K562 (cell line): Measurements from ENCODE around the gene S100A1. TPM values are rescaled to one million over a fixed set of nuclear protein-coding genes. Genes with fewer than 3 reads are reported as not detected.

Experiments used
- CEBPB ChIP-seq: fragments of 450-650 bp; IDR thresholded peaks from 2 replicates; pipeline ENCODE4 v1.6.1; 2016; ENCODE audit warnings: missing genetic modification characterization, missing compliant biosample characterization
- CXXC5 ChIP-seq: fragments of 250-450 bp; sonication (Bioruptor Pico); IDR thresholded peaks from 2 replicates; pipeline ENCODE4 v1.8.0; 2022; ENCODE audit warnings: inconsistent platforms, mild to moderate bottlenecking, moderate library complexity
- ELF2 ChIP-seq: fragments of 250-450 bp; sonication (Bioruptor Pico); IDR thresholded peaks from 2 replicates; pipeline ENCODE4 v1.5.0; 2021; ENCODE audit warnings: mild to moderate bottlenecking
- HNRNPLL ChIP-seq: fragments of 200-400 bp; formaldehyde crosslinking; IDR thresholded peaks from 2 replicates; pipeline ENCODE4 v1.6.1; 2017; ENCODE audit warnings: low read length, low read depth, mild to moderate bottlenecking; ENCODE audit not compliant: poor library complexity, severe bottlenecking
- ILF3 ChIP-seq: fragments of 450-650 bp; IDR thresholded peaks from 2 replicates; pipeline ENCODE4 v1.6.1; 2018; ENCODE audit warnings: antibody characterized with exemption, mild to moderate bottlenecking, moderate library complexity, borderline replicate concordance
- SNAPC5 ChIP-seq: fragments of 250-450 bp; sonication (Bioruptor Pico); IDR thresholded peaks from 2 replicates; pipeline ENCODE4 v1.8.0; 2021; ENCODE audit warnings: moderate library complexity, mild to moderate bottlenecking, inconsistent platforms
- SP1 ChIP-seq: sonication (generic); formaldehyde crosslinking; IDR thresholded peaks from 2 replicates; pipeline ENCODE4 v1.8.1; 2022; ENCODE audit warnings: mild to moderate bottlenecking, missing genetic modification reagents
- TCF7 ChIP-seq: sonication (generic); IDR thresholded peaks from 2 replicates; pipeline ENCODE4 v1.6.1; 2016; ENCODE audit warnings: antibody characterized with exemption, borderline replicate concordance
- THAP12 ChIP-seq: fragments of 250-450 bp; sonication (Bioruptor Pico); IDR thresholded peaks from 2 replicates; pipeline ENCODE4 v1.9.0; 2021; ENCODE audit warnings: mild to moderate bottlenecking, inconsistent platforms
- USF2 ChIP-seq: sonication (generic); formaldehyde crosslinking; IDR thresholded peaks from 2 replicates; pipeline ENCODE4 v1.5.0; 2020; ENCODE audit warnings: missing genetic modification reagents
- ZBTB40 ChIP-seq, 2 experiments: fragments of 450-650 bp in 1 of 2; sonication (generic) in 1 of 2; formaldehyde crosslinking in 1 of 2; IDR thresholded peaks; 2 replicates each; pipeline versions ENCODE4 v1.7.1 to v1.9.0; 2016 to 2022; ENCODE audit warnings: inconsistent platforms in 1 of 2, mild to moderate bottlenecking in 1 of 2, missing genetic modification reagents in 1 of 2
- polyA plus RNA-seq, 8 experiments: library from polyadenylated mRNA; depleted of rRNA in 4 of 8; stranded (reverse) in 5 of 8; unstranded in 3 of 8; fragments of >200 nt; fragmentation: Nextera tagmentation in 2 of 8; fragmentation: Illumina TruSeq in 1 of 8; extraction: Ambion mirVana in 2 of 8; extraction: Trizol in 1 of 8; gene quantifications; 2 replicates each; pipeline versions ENCODE4 v1.2.1 to v1.2.3, GENCODE V29; 2011 to 2014; ENCODE audit warnings: inconsistent platforms in 1 of 8, missing spikeins in 1 of 8
- total RNA-seq, 7 experiments: library from RNA; depleted of rRNA in 6 of 7; stranded (reverse); fragments of >200 nt in 6 of 7; fragmentation: Illumina TruSeq in 2 of 7; extraction: Trizol in 2 of 7; gene quantifications; 2 replicates each; pipeline versions ENCODE4 v1.2.1 to v1.2.3, GENCODE V29; 2011 to 2021; ENCODE audit warnings: low replicate concordance in 1 of 7

S100A1 gene
- total and polyA plus RNA-seq, 9 of the 15 experiments (the other 6 are each of a cell fraction or from before 2014, with no cell fraction given): 0.44 to 30.1 (median 12.7) TPM

- TF ChIP-seq ZBTB40 (IDR thresholded peaks at IDR 0.05): peak; percentile 73
- TF ChIP-seq ZBTB40 (CRISPR knock-in tag; IDR thresholded peaks at IDR 0.05): no peak
- TF ChIP-seq CEBPB (tag): no peak
- TF ChIP-seq HNRNPLL: peak; percentile 35
- TF ChIP-seq TCF7: no peak
- no peak for TF ChIP-seq ILF3
- peak; percentile 80 for TF ChIP-seq CXXC5 (CRISPR knock-in tag)
- TF ChIP-seq SNAPC5 (CRISPR knock-in tag): no peak
- TF ChIP-seq THAP12 (CRISPR knock-in tag): no peak
- no peak; the same call in 1 of the 2 replicates for TF ChIP-seq USF2 (CRISPR knock-in tag)
- TF ChIP-seq ELF2 (CRISPR knock-in tag): no peak
- peak; percentile 84 for TF ChIP-seq SP1
Observed at GRCh38 chr1:153658400-153659174, 30.4 kb downstream of the S100A1 start, which contains the start of gene SNAPIN (continued).
